Measurements from ENCODE around the gene RPN1. TPM values are rescaled to one million over a fixed set of nuclear protein-coding genes. Genes with fewer than 3 reads are reported as not detected.

Gene RPN1
- total and polyA plus RNA-seq, 2 of the 13 experiments (the other 11 are each of a cell fraction or from before 2014, with no cell fraction given) = 290 to 342 TPM

DNA sequence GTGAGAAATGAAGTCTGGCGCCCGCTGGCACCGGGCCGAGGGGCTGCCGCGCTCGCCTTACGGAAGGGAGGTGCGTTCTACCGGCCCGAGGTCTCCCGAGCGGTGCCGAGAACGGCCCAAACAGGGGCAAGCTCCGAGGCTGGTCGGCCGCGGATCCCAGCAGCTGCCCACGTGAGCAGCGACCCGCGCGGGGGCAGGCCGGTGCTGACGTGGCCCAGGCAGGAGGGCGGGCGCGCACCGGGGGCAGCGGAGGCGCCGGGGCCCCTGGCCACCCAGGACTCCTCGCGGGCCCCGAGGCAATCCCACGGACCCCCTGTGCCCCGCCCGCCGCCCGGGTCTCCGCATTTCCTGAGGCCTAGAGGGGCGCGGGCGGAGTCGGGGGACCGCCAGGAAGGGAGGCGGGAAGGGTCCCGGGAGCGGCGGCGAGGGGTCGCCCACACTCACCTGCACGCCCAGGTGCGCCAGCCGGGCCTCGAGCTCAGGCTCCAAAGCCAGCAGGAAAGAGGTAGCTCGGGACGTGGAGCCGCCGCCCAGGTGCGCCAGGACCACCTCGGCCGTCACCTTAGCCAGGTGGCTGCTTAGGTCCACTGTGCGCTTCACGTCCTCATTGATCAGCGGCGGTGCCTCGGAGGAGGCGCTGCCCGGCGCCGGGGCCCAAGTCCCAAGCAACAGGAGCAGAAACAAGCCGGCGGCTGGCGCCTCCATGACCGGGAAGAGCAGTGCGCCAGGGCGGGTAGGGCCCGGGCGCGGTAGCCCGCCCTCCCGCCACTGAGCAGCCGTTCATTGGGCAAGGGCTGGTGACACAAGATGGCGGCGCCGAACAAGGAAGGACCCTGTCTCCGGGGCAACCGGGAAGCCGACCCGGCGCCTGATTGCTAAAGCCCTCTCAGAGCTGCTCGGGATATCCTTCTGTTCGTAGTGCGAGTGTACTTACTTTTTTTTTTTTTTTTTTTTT lies at the start of gene RPN1 (continued):
- TF ChIP-seq, protein P1, sequence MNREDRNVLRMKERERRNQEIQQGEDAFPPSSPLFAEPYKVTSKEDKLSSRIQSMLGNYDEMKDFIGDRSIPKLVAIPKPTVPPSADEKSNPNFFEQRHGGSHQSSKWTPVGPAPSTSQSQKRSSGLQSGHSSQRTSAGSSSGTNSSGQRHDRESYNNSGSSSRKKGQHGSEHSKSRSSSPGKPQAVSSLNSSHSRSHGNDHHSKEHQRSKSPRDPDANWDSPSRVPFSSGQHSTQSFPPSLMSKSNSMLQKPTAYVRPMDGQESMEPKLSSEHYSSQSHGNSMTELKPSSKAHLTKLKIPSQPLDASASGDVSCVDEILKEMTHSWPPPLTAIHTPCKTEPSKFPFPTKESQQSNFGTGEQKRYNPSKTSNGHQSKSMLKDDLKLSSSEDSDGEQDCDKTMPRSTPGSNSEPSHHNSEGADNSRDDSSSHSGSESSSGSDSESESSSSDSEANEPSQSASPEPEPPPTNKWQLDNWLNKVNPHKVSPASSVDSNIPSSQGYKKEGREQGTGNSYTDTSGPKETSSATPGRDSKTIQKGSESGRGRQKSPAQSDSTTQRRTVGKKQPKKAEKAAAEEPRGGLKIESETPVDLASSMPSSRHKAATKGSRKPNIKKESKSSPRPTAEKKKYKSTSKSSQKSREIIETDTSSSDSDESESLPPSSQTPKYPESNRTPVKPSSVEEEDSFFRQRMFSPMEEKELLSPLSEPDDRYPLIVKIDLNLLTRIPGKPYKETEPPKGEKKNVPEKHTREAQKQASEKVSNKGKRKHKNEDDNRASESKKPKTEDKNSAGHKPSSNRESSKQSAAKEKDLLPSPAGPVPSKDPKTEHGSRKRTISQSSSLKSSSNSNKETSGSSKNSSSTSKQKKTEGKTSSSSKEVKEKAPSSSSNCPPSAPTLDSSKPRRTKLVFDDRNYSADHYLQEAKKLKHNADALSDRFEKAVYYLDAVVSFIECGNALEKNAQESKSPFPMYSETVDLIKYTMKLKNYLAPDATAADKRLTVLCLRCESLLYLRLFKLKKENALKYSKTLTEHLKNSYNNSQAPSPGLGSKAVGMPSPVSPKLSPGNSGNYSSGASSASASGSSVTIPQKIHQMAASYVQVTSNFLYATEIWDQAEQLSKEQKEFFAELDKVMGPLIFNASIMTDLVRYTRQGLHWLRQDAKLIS (CRISPR knock-in tag; IDR thresholded peaks at IDR 0.05) = no peak
- TF ChIP-seq ZSCAN5A (CRISPR knock-in tag; IDR thresholded peaks at IDR 0.05; ENCODE audit: borderline replicate concordance) (no peak), CSRNP2 (CRISPR knock-in tag; conservative IDR thresholded peaks at IDR 0.05; ENCODE audit: low read depth) (no peak), GATAD1 (CRISPR knock-in tag; IDR thresholded peaks at IDR 0.05) (peak; percentile 91), ZNF644 (CRISPR knock-in tag; IDR thresholded peaks at IDR 0.05; ENCODE audit: low read depth) (no peak), ZNF280B (CRISPR knock-in tag; IDR thresholded peaks at IDR 0.05; ENCODE audit: borderline replicate concordance) (no peak; the same call in 1 of the 2 replicates), E2F1 (CRISPR knock-in tag; IDR thresholded peaks at IDR 0.05) (no peak; the same call in none of the 2 replicates), HMGA1 (CRISPR knock-in tag; conservative IDR thresholded peaks at IDR 0.05) (no peak), ZNF460 (CRISPR knock-in tag; IDR thresholded peaks at IDR 0.05; ENCODE audit: borderline replicate concordance) (no peak; the same call in 1 of the 2 replicates)
- TF ChIP-seq, protein P2, sequence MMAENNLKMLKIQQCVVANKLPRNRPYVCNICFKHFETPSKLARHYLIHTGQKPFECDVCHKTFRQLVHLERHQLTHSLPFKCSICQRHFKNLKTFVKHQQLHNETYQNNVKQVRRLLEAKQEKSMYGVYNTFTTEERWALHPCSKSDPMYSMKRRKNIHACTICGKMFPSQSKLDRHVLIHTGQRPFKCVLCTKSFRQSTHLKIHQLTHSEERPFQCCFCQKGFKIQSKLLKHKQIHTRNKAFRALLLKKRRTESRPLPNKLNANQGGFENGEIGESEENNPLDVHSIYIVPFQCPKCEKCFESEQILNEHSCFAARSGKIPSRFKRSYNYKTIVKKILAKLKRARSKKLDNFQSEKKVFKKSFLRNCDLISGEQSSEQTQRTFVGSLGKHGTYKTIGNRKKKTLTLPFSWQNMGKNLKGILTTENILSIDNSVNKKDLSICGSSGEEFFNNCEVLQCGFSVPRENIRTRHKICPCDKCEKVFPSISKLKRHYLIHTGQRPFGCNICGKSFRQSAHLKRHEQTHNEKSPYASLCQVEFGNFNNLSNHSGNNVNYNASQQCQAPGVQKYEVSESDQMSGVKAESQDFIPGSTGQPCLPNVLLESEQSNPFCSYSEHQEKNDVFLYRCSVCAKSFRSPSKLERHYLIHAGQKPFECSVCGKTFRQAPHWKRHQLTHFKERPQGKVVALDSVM (CRISPR knock-in tag; IDR thresholded peaks at IDR 0.05) = peak; percentile 51
- TF ChIP-seq, protein P3, sequence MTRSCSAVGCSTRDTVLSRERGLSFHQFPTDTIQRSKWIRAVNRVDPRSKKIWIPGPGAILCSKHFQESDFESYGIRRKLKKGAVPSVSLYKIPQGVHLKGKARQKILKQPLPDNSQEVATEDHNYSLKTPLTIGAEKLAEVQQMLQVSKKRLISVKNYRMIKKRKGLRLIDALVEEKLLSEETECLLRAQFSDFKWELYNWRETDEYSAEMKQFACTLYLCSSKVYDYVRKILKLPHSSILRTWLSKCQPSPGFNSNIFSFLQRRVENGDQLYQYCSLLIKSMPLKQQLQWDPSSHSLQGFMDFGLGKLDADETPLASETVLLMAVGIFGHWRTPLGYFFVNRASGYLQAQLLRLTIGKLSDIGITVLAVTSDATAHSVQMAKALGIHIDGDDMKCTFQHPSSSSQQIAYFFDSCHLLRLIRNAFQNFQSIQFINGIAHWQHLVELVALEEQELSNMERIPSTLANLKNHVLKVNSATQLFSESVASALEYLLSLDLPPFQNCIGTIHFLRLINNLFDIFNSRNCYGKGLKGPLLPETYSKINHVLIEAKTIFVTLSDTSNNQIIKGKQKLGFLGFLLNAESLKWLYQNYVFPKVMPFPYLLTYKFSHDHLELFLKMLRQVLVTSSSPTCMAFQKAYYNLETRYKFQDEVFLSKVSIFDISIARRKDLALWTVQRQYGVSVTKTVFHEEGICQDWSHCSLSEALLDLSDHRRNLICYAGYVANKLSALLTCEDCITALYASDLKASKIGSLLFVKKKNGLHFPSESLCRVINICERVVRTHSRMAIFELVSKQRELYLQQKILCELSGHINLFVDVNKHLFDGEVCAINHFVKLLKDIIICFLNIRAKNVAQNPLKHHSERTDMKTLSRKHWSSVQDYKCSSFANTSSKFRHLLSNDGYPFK (CRISPR knock-in tag; IDR thresholded peaks at IDR 0.05; ENCODE audit: borderline replicate concordance) = peak; percentile 74; the same call in 1 of the 2 replicates

All from HepG2 (cell line).